Stimulated activated CD8-positive, alpha-beta memory T cell treated with anti-CD3 and anti-CD28 coated beads, Interleukin-7, amount 100 ng/mL, for 4 hours (primary cell): ENCODE data around the gene WDR88.

ENCODE experiments used
- DNase-seq, 2 donors: peaks; one replicate each; pipeline ENCODE4 v3.0.0-alpha.2; 2020; ENCODE audit warnings: low read depth in 2 of 2

WDR88 gene, protein sequence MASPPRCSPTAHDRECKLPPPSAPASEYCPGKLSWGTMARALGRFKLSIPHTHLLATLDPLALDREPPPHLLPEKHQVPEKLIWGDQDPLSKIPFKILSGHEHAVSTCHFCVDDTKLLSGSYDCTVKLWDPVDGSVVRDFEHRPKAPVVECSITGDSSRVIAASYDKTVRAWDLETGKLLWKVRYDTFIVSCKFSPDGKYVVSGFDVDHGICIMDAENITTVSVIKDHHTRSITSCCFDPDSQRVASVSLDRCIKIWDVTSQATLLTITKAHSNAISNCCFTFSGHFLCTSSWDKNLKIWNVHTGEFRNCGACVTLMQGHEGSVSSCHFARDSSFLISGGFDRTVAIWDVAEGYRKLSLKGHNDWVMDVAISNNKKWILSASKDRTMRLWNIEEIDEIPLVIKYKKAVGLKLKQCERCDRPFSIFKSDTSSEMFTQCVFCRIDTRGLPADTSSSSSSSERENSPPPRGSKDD

DNA sequence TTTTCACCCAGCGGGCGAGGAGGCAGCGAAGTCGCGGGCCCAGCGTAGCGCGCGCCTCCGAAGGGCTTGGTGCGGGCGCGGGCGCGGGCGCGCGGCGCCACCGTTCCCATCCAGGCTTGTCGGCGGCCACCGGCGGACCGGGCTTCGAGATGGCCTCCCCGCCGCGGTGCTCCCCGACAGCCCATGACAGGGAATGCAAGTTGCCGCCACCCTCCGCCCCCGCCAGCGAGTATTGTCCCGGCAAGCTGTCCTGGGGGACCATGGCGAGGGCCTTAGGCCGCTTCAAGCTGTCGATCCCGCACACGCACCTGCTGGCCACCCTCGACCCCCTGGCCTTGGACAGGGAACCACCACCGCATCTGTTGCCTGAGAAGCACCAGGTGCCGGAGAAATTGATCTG is at the start of gene WDR88:
Gene WDR88 (plus strand): TSS at position 94 of the 400 bp plus-strand sequence. CDS start 56 bp downstream, at position 150.
- DNase-seq: no peak

DNA sequence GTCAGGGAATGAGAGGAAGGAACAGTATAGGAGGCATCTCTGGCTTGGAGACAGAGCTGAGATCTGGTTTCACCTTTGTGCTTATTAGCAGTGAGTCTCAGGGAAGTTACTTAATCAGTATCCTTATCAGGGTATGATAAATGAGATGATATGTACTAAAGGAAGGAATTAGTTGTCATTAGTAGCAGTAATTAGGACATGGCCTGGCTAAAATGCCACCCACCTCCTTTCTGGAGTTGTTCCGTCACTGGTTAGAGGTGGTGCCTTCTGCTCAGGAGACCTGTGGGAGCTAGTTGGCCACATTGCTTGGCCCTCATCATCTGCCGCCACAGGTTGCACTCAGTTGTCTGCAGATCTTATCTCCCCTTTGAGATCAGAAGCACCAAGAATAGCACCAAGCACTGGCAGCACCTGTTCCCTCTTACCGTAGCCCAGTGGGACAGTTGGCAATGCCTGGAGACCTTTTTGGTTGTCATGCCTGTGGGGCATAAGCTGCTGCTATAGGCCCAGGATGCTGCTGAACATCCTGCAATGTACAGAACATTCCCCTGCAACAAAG is 46.3 kb upstream of the WDR88 start:
- DNase-seq: no peak

DNA sequence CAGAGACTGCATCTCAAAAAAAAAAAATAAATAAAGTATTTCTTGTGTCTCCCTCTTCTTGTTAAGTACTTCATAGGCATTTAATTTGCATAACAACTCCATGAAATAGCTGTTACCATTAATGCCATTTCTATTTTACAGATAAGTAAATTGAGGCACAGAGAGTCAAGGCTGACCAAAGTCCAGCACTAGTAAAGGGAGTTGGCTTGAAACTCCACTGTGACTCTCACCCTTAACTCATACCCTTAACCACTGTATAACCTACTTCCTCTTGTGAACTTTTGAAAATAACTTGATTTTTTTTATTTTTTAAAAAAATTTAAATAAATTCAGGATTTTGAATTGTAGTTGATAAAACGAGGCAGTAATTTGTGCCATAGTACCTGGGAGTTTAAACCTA is 45.0 kb upstream of the WDR88 start:
- no peak for DNase-seq

GRCh38 chr19:33089010-33089409 is 42.9 kb upstream of the WDR88 start:
- DNase-seq: no peak

GRCh38 chr19:33090179-33090578 is 41.7 kb upstream of the WDR88 start:
- DNase-seq: no peak

DNA sequence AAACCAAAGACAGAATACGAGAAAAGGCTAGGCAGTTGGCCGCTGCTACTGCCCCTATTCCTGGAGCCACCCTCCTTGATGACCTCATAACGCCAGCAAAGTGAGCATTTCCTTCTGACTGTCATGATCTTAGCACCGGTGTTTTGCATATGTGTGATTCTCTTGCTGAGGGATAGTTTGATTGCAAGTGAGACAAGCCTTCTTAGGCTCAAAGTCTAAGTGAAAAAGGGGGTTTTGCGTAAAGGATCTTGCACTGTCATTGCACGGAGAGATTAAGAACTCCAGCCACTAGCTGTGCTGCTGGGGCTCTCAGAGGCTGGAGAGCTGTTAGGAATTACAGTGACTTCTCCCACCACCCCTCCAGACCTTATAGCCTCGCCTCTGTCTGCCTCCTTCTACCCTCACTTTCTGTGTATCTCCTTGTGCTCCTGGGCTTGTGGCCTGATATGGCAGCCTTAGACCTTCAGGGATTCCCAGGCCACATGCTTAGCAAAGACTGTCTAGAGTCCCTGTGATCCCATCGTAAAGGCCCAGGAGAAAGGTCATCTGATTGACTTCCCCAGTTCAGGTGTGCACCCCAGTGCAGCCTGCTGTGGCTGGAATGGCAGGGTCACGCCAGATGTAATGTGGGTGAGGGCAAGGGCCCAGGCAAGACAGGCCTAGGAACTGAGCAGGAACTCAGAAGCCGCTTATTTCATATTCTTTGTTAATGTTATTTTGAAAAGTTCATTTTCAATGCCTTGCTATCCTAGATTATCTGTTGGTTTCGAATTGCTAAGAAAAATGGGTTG is 38.3 kb upstream of the WDR88 start:
- no peak for DNase-seq

DNA sequence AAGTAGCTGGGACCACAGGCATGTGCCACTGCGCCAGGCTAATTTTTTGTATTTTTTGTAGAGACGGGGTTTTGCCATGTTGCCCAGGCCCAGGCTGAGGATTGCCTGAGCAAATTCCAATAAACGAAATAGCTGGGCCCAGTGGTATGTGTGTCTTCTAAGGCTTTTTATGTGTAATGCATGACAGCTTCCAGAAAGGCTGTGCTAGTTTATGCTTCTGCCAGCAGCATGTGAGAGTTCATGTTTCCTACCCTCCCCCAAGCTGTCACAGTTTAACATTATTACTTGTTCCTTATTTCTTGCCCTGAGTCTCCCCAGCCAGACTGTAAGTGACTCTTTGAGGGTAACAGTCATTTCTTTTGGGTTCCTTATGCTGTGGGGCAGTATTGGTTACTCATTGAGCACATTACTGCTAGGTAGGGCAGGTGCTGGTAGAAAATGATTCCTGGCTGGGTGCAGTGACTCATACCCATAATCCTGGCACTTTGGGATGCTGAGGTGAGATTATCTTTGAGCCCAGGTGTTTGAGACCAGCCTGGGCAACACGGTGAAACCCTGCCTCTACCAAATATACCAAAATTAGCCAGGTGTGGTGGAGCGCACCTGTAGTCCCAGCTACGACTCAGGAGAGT is 37.4 kb upstream of the WDR88 start:
- DNase-seq: no peak

- no peak for DNase-seq
These were observed 35.9 kb upstream of the WDR88 start for GRCh38 chr19:33096005-33096404.

- DNase-seq: no peak
These were observed 33.8 kb upstream of the WDR88 start for GRCh38 chr19:33098055-33098534.

DNA sequence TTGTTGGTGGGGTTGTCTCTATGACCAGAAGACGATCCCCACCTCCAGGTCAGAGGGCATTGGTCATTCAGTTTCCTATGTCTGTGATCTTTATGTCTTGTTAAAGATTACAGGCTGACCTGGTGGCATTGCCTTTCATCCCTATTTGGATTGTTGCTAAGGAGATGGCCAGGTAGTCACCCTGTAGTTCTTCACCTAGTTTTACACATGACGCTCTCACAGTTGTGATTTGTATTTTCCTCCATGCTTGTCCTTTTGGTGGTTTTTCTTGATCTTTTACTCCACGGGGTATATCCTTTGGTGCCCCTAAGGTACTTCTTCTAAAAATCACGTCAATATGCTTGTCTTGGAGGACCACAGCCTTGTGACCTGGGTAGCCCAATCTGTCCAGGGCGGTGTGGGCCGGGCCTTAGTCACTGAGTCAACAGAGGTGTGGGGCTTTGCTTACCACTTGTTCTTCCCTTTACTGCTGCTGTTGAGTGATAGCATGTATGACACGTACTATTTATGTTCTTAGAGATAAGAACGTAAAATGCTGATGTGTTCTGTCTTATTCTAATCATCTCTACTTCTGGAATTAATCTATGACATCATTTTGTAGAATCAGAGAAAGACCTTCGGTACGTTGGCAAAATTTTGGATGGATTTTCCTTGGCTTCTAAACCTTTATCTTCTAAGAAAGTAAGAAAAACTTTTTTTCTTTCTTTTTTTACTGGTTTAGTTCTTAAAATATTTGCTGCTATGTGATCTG is 30.8 kb upstream of the WDR88 start:
- no peak for DNase-seq

DNA sequence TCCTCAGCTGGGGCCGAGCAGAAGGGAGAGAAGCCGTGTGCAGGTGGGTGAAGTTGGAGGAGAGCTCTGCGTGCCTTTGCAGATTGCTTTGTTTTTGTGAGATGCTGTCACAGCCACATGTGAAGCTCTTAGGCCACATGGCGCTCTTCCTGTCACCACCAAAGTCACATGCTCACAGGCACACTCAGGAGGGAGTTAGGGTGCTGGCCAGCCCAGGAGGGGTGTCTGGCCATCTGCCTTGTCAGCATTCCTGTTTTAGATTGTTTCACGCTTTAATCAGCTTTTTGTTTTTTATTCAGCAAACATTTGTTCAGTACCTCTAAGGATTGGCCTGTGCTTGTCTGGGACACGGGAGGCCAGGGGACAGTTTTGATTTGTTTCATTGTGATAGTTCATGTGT is 29.0 kb upstream of the WDR88 start:
- no peak for DNase-seq

GRCh38 chr19:33108161-33108560 is 23.8 kb upstream of the WDR88 start:
- DNase-seq: no peak

DNA sequence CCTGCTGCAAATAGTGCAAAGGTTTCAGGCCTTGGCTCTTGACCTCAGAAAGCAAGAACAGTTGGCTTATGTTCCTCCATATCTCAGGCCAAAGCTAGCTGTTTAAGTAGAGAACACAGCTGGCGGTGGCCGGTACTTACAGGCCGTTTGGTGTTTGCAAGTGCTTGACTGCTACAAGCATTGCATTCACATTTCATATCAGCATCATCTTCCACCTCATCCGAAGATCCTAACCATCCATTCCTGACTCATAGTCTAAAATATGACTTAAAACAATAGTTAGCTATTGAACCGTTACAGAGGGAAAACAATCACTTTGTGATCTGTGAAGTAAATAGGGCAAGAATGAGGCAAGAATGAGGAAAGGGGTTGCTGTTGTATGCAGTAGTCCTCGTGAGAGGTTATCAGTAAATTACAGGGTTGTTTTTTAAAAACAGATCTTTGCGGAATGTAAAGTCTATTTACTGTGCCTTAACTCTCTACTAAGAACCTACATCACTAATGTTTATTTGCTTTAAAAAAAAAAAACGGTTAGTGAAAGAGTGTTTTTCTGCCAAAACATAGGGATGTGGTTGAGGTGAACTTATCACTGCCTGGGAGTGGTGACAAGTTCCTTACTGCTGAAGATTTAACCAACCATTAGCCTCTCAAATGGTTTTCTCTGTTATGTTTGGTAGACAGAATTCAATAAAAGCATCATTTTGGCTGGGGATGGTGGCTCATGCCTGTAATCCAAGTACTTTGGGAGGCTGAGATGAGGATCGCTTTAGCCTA is 21.6 kb upstream of the WDR88 start:
- DNase-seq: no peak

- no peak for DNase-seq
These were observed 20.3 kb upstream of the WDR88 start for GRCh38 chr19:33111587-33111986.

DNA sequence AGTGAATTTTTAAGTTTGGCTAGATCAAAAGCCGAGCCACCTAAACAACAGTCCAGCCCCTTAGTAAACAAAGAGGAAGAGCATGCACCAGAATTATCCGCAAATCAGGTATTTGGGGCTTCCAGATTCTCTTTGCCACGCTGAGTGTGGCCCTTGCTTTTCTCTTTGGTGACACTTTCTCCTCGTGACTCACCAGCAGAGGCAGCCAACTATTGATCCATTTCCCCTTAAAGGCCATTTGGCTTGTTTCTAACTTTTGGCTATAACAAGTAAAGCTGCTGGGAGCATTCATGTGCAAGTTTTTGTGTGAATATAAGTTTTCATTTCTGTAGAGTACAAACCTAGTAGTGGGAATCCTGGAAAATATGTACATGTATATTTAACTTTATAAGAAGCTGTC is 17.6 kb upstream of the WDR88 start:
- DNase-seq: no peak

DNA sequence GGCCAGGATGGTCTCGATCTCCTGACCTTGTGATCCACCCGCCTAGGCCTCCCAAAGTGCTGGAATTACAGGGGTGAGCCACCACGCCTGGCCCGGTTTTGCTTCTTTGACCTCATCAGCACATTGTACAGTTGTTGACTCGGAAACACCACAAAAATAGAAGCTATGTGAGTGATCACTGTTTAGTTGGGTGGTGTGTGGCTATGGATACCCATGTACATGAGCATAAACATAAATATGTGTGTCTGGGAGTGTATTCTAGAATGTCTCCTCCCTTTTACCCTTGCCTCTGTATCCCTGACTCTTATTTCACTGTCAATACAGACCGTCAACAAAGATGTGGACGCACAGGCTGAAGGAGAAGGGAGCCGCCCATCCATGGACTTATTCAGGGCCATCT is 14.4 kb upstream of the WDR88 start:
- DNase-seq: no peak

GRCh38 chr19:33118643-33119042 is 13.3 kb upstream of the WDR88 start:
- DNase-seq: no peak

- no peak for DNase-seq
These were observed 7.5 kb upstream of the WDR88 start for GRCh38 chr19:33124207-33125098.

GRCh38 chr19:33125929-33126388 is 6.0 kb upstream of the WDR88 start:
- DNase-seq: peak; percentile 31 to 32
